Measurements from ENCODE around the gene PABPN1. TPM values are rescaled to one million over a fixed set of nuclear protein-coding genes. Genes with fewer than 3 reads are reported as not detected.
"Not testable (repeated sequence)": the region's sequence is repeated elsewhere in the genome, so short reads cannot be mapped to it uniquely, and the experiment has no call there.

PABPN1 gene, protein sequence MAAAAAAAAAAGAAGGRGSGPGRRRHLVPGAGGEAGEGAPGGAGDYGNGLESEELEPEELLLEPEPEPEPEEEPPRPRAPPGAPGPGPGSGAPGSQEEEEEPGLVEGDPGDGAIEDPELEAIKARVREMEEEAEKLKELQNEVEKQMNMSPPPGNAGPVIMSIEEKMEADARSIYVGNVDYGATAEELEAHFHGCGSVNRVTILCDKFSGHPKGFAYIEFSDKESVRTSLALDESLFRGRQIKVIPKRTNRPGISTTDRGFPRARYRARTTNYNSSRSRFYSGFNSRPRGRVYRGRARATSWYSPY
- total RNA-seq: 76.8 TPM
- long read RNA-seq, transcript PABPN1-201 (7 exons, 2,001 nt): major isoform, 66 of 96 reads
- long read RNA-seq, transcript PABPN1-202 (6 exons, 2,768 nt): minor isoform, 9 of 96 reads
- long read RNA-seq, partial matches to known transcripts: 2 of 96 reads
- long read RNA-seq, other reads (novel, unspliced or antisense): 14 of 96 reads

GRCh38 chr14:23320584-23321571 lies at the start of gene PABPN1:
TSS of gene PABPN1 (plus strand) at chr14:23321457. CDS start at chr14:23321470, 13 bp downstream.
- intact Hi-C loops (cut with micrococcal nuclease): loop anchor here (10.0 kb wide), 1 partner anchor 134 kb away; no protein-coding TSS in a partner anchor
- ATAC-seq (peak; percentile 94), DNase-seq (peak; percentile 98)

GRCh38 chr14:23275412-23275811 lies 45.8 kb upstream of the PABPN1 start:
- ATAC-seq (no peak), DNase-seq (no peak)
- intact Hi-C loops (cut with micrococcal nuclease): no loop called here

- intact Hi-C loops (cut with micrococcal nuclease): no loop called here
- DNase-seq: no peak
- no peak for ATAC-seq
Observed at GRCh38 chr14:23277189-23277588, 44.1 kb upstream of the PABPN1 start.

GRCh38 chr14:23277928-23278327 lies 43.3 kb upstream of the PABPN1 start:
- ATAC-seq; DNase-seq; intact Hi-C loops (cut with micrococcal nuclease): not testable (repeated sequence)

- ATAC-seq (no peak), DNase-seq (no peak)
- intact Hi-C loops (cut with micrococcal nuclease): no loop called here
Observed at GRCh38 chr14:23281247-23281646, 40.0 kb upstream of the PABPN1 start.

DNA sequence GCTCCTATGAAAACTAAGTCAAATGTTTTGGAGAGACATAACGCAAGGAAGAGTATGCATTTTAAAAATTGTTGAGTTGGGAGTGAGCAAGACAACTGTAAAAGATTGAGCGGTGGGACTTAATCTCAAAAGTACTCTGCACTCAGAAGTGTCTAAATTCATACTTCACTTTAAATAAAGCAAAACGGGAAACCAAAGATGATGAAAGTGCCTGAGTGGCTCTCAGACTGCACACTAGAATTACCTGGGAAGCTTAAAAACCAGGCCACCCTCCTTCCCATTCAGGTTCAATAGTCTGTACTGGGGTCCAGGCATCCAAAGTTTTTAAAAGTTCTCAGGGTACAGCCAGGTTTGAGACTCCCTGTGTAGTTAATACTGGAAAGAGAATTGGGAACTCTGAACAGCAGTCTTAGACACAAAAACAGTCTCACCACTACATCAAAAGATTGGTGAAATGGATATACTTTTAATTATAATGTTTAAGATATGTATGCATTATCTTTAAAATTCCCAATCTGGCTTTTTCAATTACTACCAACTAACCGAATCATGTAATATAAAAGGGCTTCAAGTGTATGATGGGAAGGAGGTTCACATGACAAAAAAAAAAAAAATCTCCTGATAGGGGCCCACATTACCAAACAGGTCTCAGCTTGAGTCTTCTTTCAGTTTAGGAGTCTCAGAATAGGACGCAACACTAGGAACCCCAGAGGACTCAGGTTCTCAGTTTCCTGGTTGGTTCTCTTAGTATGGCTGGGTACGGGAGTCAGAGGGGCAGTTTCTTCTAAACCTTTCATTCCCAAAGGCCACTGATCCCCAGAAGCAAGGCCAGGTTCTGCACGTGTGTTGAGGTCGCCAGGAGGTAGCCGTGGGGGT lies 36.4 kb upstream of the PABPN1 start:
- DNase-seq (no peak), ATAC-seq (peak; percentile 11)
- intact Hi-C loops (cut with micrococcal nuclease): no loop called here

DNA sequence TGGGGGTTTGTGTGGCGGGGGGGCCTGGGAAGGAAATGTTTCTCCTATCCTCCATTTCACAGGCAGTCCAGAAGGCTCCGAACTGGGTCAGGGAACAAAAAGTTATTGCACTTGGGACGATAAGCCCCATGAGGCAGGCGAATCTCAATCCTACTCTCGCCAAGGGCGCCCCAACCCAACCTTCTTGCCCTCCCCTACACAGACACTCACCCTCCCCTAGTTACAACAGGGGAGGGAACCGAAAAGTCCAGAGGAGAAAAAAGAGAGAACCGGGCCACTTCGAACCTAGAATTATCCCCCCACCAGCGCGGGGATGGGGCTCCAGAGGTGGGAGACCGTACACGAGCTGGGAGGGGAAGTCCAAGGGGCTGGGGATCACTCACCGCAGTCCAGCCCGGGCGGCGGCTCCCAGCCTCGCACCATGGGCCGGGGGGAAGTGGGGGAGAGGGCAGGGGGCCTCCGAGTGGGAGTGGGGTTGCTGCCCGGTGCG lies 35.7 kb upstream of the PABPN1 start:
- DNase-seq (no peak), ATAC-seq (peak; percentile 41)
- intact Hi-C loops (cut with micrococcal nuclease): no loop called here

GRCh38 chr14:23286020-23286901 lies 35.0 kb upstream of the PABPN1 start, which contains the start of gene HOMEZ:
TSS of gene HOMEZ (minus strand) at chr14:23286132. CDS start at chr14:23285952, 180 bp downstream.
- peak; percentile 98 for ATAC-seq
- DNase-seq: peak; percentile 99
- intact Hi-C loops (cut with micrococcal nuclease): no loop called here

DNA sequence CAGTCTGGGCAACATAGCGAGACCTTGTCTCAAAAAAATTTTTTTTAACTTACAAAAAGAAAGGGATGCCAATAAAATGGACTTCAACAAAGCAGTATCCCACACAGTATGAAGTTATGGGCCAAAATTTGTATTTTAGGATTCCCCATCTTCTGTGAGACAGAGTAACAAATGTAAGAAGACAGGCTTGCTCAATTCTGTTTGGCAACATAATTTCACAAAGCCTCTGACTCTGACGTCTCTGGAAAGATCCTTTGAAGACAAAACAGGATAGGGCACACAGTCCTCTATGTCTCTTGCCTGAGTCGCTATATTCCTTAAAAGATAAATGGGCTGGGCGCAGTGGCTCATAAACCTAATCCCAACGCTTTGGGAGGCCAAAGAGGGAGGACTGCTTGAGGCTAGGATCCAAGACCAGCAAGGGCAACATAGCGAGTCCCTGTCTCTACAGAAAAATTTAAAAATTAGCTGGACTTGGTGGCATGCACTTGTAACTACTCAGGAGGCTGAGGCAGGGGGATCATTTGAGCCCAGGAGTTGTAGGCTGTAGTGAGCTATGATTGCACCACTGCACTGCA lies 34.3 kb upstream of the PABPN1 start:
- intact Hi-C loops (cut with micrococcal nuclease): no loop called here
- ATAC-seq (no peak), DNase-seq (no peak)

- ATAC-seq (peak; percentile 53), DNase-seq (peak; percentile 51)
- intact Hi-C loops (cut with micrococcal nuclease): no loop called here
Observed at GRCh38 chr14:23294734-23295561, 26.3 kb upstream of the PABPN1 start.

DNA sequence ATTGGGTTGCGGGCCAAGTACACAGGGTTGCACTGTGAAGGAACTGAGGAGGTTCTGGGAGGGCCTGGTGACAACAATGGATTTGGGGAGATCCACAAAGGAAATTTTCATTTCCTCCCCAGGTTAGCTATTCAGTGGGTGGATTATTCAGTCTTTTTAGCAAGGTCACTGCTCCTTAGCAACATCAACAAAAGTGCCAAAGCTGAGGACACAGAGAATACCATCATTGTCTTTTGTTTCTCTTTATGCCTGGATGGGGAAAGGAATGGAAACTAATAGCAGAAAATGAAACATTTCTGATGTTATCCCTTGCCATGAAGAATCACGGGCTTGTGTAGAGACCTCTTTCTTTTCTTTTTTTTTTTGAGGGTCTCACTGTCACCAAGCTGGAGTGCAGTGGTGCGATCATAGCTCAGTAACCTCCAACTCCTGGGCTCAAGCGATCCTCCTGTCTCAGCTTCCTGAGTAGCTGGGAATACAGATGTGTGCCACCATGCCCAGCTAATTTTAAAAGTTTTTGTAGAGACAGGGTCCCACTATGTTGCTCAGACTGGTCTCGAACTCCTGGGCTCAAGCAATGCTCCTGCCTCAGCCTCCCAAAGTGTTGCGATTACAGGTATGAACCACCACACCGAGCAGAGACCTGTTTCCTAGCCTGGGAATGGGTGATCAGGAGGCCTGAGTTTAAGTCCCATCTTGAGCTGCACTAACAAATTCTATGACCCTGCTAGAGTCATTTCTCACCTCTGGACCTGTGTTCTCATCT lies 25.1 kb upstream of the PABPN1 start:
- no peak for DNase-seq
- ATAC-seq: no peak
- intact Hi-C loops (cut with micrococcal nuclease): no loop called here

- ATAC-seq (no peak), DNase-seq (no peak)
- intact Hi-C loops (cut with micrococcal nuclease): no loop called here
Observed at GRCh38 chr14:23297096-23297495, 24.2 kb upstream of the PABPN1 start.

GRCh38 chr14:23297611-23298277 lies 23.5 kb upstream of the PABPN1 start:
- intact Hi-C loops (cut with micrococcal nuclease): no loop called here
- no peak for DNase-seq
- ATAC-seq: no peak

- no peak for ATAC-seq
- intact Hi-C loops (cut with micrococcal nuclease): no loop called here
Observed at GRCh38 chr14:23299211-23299957, 21.9 kb upstream of the PABPN1 start.

More at GRCh38 chr14:23299211-23299957, 21.9 kb upstream of the PABPN1 start:
- no peak for DNase-seq

Data from left ventricle myocardium superior (tissue), 1 donor.